H9 (cell line): ENCODE data around the gene TGFBRAP1. TPM values are rescaled to one million over a fixed set of nuclear protein-coding genes. Genes with fewer than 3 reads are reported as not detected.

Source experiments
- DNase-seq: peaks from one replicate; pipeline ENCODE4 v3.0.0-alpha.2; 2017
- H2AFZ ChIP-seq: one replicate; pipeline ENCODE4 v1.6.1; 2013; ENCODE audit warnings: mild to moderate bottlenecking, low read length, control low read depth, moderate library complexity
- H2AK5ac ChIP-seq: 2 replicates; pipeline ENCODE4 v1.6.1; 2013; ENCODE audit warnings: low read length, control low read depth, mixed read lengths; ENCODE audit not compliant: insufficient read length
- H2BK120ac ChIP-seq: one replicate; pipeline ENCODE4 v1.6.1; 2013; ENCODE audit warnings: low read depth, mild to moderate bottlenecking, low read length, control low read depth, inconsistent platforms; ENCODE audit not compliant: poor library complexity, severe bottlenecking
- H2BK12ac ChIP-seq: 2 replicates; pipeline ENCODE4 v1.6.1; 2013; ENCODE audit warnings: low read length, control low read depth, mixed read lengths, low read depth; ENCODE audit not compliant: insufficient read length
- H2BK15ac ChIP-seq: 2 replicates; pipeline ENCODE4 v1.6.1; 2013; ENCODE audit warnings: low read depth, low read length, control low read depth
- H2BK20ac ChIP-seq: one replicate; pipeline ENCODE4 v1.6.1; 2013; ENCODE audit warnings: low read depth, mild to moderate bottlenecking, low read length, control low read depth, inconsistent platforms; ENCODE audit not compliant: poor library complexity, severe bottlenecking
- H2BK5ac ChIP-seq: 2 replicates; pipeline ENCODE4 v1.6.1; 2013; ENCODE audit warnings: low read length, control low read depth, mixed read lengths; ENCODE audit not compliant: insufficient read length
- H3K14ac ChIP-seq: 2 replicates; pipeline ENCODE4 v1.6.1; 2013; ENCODE audit warnings: low read length, control low read depth; ENCODE audit not compliant: insufficient read depth
- H3K18ac ChIP-seq: 2 replicates; pipeline ENCODE4 v1.6.1; 2013; ENCODE audit warnings: low read depth, mild to moderate bottlenecking, mixed read lengths, low read length, control low read depth; ENCODE audit not compliant: insufficient read length
- H3K23ac ChIP-seq: 2 replicates; pipeline ENCODE4 v1.6.1; 2013; ENCODE audit warnings: low read length, control low read depth, mixed read lengths, low read depth; ENCODE audit not compliant: insufficient read length
- H3K23me2 ChIP-seq: 2 replicates; pipeline ENCODE4 v1.6.1; 2013; ENCODE audit warnings: low read depth, mild to moderate bottlenecking, mixed read lengths, low read length, control low read depth; ENCODE audit not compliant: insufficient read length, poor library complexity, severe bottlenecking
- H3K27ac ChIP-seq: 2 replicates; pipeline ENCODE4 v1.5.1; 2013; ENCODE audit warnings: low read length, control low read depth, mixed read lengths, low read depth; ENCODE audit not compliant: insufficient read length
- H3K27me3 ChIP-seq: 2 replicates; pipeline ENCODE4 v1.6.1; 2013; ENCODE audit warnings: low read length, control low read depth, inconsistent platforms; ENCODE audit not compliant: insufficient read depth
- H3K4ac ChIP-seq: 2 replicates; pipeline ENCODE4 v1.6.1; 2013; ENCODE audit warnings: low read depth, mild to moderate bottlenecking, control low read depth, inconsistent platforms, low read length, moderate library complexity
- H3K4me1 ChIP-seq: 2 replicates; pipeline ENCODE4 v1.6.1; 2013; ENCODE audit warnings: low read length, control low read depth, inconsistent platforms; ENCODE audit not compliant: insufficient read depth
- H3K4me2 ChIP-seq: 2 replicates; pipeline ENCODE4 v1.6.1; 2013; ENCODE audit warnings: low read length, control low read depth, mixed read lengths; ENCODE audit not compliant: insufficient read length, insufficient read depth
- H3K56ac ChIP-seq: 2 replicates; pipeline ENCODE4 v1.6.1; 2013; ENCODE audit warnings: low read depth, mild to moderate bottlenecking, mixed read lengths, low read length, control low read depth; ENCODE audit not compliant: insufficient read length
- H3K79me1 ChIP-seq: 2 replicates; pipeline ENCODE4 v1.6.1; 2013; ENCODE audit warnings: low read depth, mild to moderate bottlenecking, moderate library complexity, low read length, control low read depth, inconsistent platforms; ENCODE audit not compliant: insufficient read depth, poor library complexity, severe bottlenecking
- H3K79me2 ChIP-seq: 2 replicates; pipeline ENCODE4 v1.6.1; 2013; ENCODE audit warnings: low read length, control low read depth, inconsistent platforms; ENCODE audit not compliant: insufficient read depth
- H3K9ac ChIP-seq: 2 replicates; pipeline ENCODE4 v1.6.1; 2013; ENCODE audit warnings: low read length, control low read depth, mixed read lengths; ENCODE audit not compliant: insufficient read length; ENCODE audit errors: extremely low read depth
- H3K9me3 ChIP-seq: one replicate; pipeline ENCODE4 v1.6.1; 2013; ENCODE audit warnings: low read depth, low read length, inconsistent platforms; ENCODE audit not compliant: control insufficient read depth
- H3T11ph ChIP-seq: one replicate; pipeline ENCODE4 v1.6.1; 2013; ENCODE audit warnings: mild to moderate bottlenecking, low read length, control low read depth, inconsistent platforms
- H4K20me1 ChIP-seq: one replicate; pipeline ENCODE4 v1.6.1; 2013; ENCODE audit not compliant: control insufficient read depth, insufficient read length, insufficient read depth
- H4K5ac ChIP-seq: 2 replicates; pipeline ENCODE4 v1.6.1; 2013; ENCODE audit warnings: low read depth, mild to moderate bottlenecking, mixed read lengths, low read length, control low read depth; ENCODE audit not compliant: insufficient read length
- H4K8ac ChIP-seq: replicated peaks from 2 replicates; pipeline ENCODE4 v1.6.1; 2013; ENCODE audit warnings: low read length, control low read depth, mixed read lengths, low read depth; ENCODE audit not compliant: insufficient read length
- H4K91ac ChIP-seq: 2 replicates; pipeline ENCODE4 v1.6.1; 2013; ENCODE audit warnings: low read depth, mild to moderate bottlenecking, moderate library complexity, mixed read lengths, low read length, control low read depth; ENCODE audit not compliant: insufficient read length
- H3K27ac Mint-ChIP-seq, 3 experiments: 2 replicates in 2 of 3; 3 replicates in 1 of 3; pipeline ENCODE4 v1.8.0; 2020 to 2021; ENCODE audit warnings: mixed read lengths in 3 of 3, mild to moderate bottlenecking in 1 of 3, moderate library complexity in 1 of 3
- H3K27me3 Mint-ChIP-seq: 2 replicates; pipeline ENCODE4 v1.8.0; 2021; ENCODE audit warnings: low read depth, mild to moderate bottlenecking, moderate library complexity, mixed read lengths
- H3K36me3 Mint-ChIP-seq, 3 experiments: 2 replicates in 2 of 3; 3 replicates in 1 of 3; pipeline ENCODE4 v1.8.0; 2020 to 2021; ENCODE audit warnings: low read depth in 3 of 3, mixed read lengths in 3 of 3; ENCODE audit not compliant: insufficient read depth in 1 of 3
- H3K4me1 Mint-ChIP-seq, 2 experiments: 2 replicates each; pipeline ENCODE4 v1.8.0; 2020; ENCODE audit warnings: mixed read lengths in 2 of 2
- H3K4me3 Mint-ChIP-seq, 2 experiments: 2 replicates in 1 of 2; 3 replicates in 1 of 2; pipeline ENCODE4 v1.8.0; 2020 to 2021; ENCODE audit warnings: mild to moderate bottlenecking in 2 of 2, mixed read lengths in 2 of 2, moderate library complexity in 1 of 2
- H3K9me3 Mint-ChIP-seq, 2 experiments: 2 replicates in 1 of 2; 3 replicates in 1 of 2; pipeline ENCODE4 v1.8.0; 2020; ENCODE audit warnings: mild to moderate bottlenecking in 2 of 2, mixed read lengths in 2 of 2, moderate library complexity in 1 of 2
- WGBS: extraction: QIAGEN DNeasy Blood & Tissue Kit; methylation state at CpG from one replicate; pipeline ENCODE4 v1.1.7; 2013; ENCODE audit warnings: missing lambda C conversion rate, low lambda C conversion rate, mixed read lengths; ENCODE audit not compliant: insufficient read length; ENCODE audit errors: extremely low coverage; 5-methylcytosine and 5-hydroxymethylcytosine counted together
- total RNA-seq: library from RNA; stranded (reverse); gene quantifications from 2 replicates; pipeline ENCODE4 v1.2.1, GENCODE V29; 2021
- TF ChIP-seq, protein P1 (sequence below): fragments of 200-600 bp; sonication (generic); conservative IDR thresholded peaks from 3 replicates; pipeline ENCODE4 v1.8.0; 2021; ENCODE audit warnings: antibody characterized with exemption, mild to moderate bottlenecking

TGFBRAP1 gene
- total RNA-seq, 1 experiment from 2014 or later: 23.6 TPM

DNA sequence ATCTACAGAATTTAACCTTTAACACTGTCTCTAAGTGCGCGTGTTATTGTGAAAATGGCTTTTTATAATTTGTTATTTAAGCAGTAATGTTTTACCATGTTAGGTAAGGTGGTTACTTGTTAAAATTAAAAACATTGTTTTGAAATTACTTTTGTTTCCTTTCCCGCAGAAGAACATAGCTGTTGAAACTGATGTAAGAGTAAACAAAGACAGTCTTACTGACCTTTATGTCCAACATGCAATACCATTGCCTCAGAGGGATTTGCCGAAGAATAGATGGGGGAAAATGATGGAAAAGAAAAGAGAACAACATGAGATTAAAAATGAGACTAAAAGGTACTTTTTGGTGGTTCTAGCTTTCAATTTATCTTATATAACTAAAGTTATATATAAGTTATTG, 9.9 kb upstream of the TGFBRAP1 start:
- no peak overlapping the region for H3K27ac ChIP-seq
- no peak overlapping the region for H2BK15ac ChIP-seq
- no peaks in the 10 kb centered on the region; the same call in 1 of the 2 replicates for H3K27me3 Mint-ChIP-seq

More for the DNA sequence above, 9.9 kb upstream of the TGFBRAP1 start:
- no peak overlapping the region for H4K8ac ChIP-seq
- H2BK12ac ChIP-seq: no peak overlapping the region
- H3K14ac ChIP-seq: no peak overlapping the region
- H2BK120ac ChIP-seq: no peak overlapping the region
- H4K91ac ChIP-seq: no peak overlapping the region
- no peak overlapping the region for H2BK5ac ChIP-seq
- H3K4ac ChIP-seq: no peak overlapping the region
- DNase-seq: no peak
- peaks cover 5% of the 10 kb centered on the region for H3K79me1 ChIP-seq
- no CpG with 5 or more reads among the region's 4 CpGs for WGBS
- H3K56ac ChIP-seq: no peak overlapping the region
- Mint-ChIP-seq H3K27ac (no peak overlapping the region), H3K4me1 (peaks cover 10 to 16% of the 10 kb centered on the region in 2 experiments), H3K4me3 (peak overlapping the region; percentile 8 to 99; a peak in 1 of 5 replicates), H3K9me3 (peaks cover 0 to 3% of the 10 kb centered on the region in 2 experiments; a peak in 1 of 5 replicates), H3K36me3 (peaks cover 13 to 43% (median 40%) of the 10 kb centered on the region in 3 experiments; a peak in 6 of 7 replicates)
- H3K4me1 ChIP-seq: no peaks in the 10 kb centered on the region
- H3K9me3 ChIP-seq: no peaks in the 10 kb centered on the region
- H3K27me3 ChIP-seq: no peaks in the 10 kb centered on the region
- TF ChIP-seq, protein P1, sequence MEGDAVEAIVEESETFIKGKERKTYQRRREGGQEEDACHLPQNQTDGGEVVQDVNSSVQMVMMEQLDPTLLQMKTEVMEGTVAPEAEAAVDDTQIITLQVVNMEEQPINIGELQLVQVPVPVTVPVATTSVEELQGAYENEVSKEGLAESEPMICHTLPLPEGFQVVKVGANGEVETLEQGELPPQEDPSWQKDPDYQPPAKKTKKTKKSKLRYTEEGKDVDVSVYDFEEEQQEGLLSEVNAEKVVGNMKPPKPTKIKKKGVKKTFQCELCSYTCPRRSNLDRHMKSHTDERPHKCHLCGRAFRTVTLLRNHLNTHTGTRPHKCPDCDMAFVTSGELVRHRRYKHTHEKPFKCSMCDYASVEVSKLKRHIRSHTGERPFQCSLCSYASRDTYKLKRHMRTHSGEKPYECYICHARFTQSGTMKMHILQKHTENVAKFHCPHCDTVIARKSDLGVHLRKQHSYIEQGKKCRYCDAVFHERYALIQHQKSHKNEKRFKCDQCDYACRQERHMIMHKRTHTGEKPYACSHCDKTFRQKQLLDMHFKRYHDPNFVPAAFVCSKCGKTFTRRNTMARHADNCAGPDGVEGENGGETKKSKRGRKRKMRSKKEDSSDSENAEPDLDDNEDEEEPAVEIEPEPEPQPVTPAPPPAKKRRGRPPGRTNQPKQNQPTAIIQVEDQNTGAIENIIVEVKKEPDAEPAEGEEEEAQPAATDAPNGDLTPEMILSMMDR: no peak
- no peak overlapping the region for H3K23ac ChIP-seq
- H2BK20ac ChIP-seq: no peak overlapping the region
- no peak overlapping the region for H3T11ph ChIP-seq
- H2AK5ac ChIP-seq: no peak overlapping the region
- H3K4me2 ChIP-seq: no peak overlapping the region
- no peaks in the 10 kb centered on the region for H4K20me1 ChIP-seq
- H4K5ac ChIP-seq: no peak overlapping the region
- peaks cover 16% of the 10 kb centered on the region for H3K79me2 ChIP-seq
- H3K23me2 ChIP-seq: peaks cover 9% of the 10 kb centered on the region
- H3K9ac ChIP-seq: no peak overlapping the region
- H2AFZ ChIP-seq: no peak overlapping the region
- H3K18ac ChIP-seq: no peak overlapping the region
